ENCODE measurements around the gene TMEM39B.
"Not testable (repeated sequence)": the region's sequence is repeated elsewhere in the genome, so short reads cannot be mapped to it uniquely, and the experiment has no call there.

TMEM39B gene

DNA sequence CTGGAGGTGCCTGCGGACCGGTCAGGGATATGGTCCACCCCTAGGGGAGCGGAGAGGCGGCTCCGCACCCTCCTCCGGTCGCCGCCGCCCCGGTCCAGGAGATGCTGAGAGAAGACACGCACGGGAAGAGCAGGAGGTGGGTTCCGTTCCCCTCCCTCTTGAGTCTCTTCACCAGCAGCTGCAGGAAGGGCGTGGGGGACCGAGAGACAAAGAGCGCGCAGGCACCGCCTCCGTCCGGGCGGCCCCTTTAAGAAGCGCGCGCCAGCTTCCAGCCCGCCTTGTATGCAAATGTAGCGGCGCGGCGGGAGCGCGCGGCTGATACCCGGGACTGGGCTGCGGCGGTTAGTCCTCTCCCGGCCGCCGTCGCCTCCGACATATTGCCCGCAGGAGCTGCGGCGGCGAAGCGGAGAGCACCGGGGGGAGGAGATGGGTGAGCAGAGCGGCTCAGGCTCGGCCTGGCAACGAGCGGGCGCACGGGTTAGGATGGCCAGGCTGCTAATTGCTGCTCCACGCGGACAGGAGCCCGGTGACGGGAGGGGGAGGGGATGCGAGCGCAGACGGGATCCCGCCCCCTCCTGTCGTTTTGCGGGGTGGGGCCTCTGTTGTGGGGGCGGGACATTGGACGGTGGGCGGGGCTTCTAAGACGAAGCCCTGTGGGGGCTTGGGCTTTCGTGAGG is at the start of gene TMEM39B:
Gene TMEM39B (plus strand): TSS at position 318 of the 677 bp plus-strand sequence. CDS start 109 bp downstream, at position 427.
- DNase-seq, result peak; percentile 87

DNA sequence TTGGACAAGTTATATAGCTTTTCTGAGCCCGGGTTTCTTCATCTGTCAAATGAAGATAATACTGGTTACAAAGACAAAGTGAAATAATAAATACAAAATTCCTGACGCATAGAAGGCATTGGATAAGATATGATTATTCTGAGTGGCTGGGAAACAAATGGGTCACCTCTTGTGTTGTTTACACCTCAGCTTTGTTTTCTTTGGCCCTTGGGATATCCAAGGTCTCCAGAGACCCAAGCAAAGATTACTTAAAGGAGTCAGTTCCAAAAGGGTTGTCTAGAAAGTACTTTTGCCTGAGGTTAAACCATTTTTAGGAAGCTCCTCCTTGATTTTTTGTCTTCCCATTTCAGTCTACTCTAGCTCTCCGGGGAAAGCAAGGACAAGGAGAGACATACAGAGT is 49.4 kb upstream of the TMEM39B start:
- DNase-seq, result no peak

DNA sequence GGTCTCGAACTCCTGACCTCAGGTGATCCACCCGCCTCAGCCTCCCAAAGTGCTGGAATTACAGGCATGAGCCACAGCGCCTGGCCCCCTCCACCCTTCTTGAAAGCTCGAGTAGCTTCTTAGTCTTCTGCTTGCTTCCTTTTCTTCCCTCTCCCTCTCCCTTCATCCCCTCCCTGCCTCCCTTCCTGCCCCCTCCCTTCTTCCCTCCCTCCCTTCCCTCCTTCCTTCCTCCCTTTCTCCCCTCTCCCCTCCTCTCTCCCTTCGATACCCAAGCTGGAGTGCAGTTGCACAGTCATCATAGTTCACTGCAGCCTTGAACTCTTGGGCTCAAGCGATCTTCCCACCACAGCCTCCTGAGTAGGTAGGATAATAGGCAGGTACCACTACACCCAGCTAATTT is 47.2 kb upstream of the TMEM39B start:
- DNase-seq, result no peak

DNA sequence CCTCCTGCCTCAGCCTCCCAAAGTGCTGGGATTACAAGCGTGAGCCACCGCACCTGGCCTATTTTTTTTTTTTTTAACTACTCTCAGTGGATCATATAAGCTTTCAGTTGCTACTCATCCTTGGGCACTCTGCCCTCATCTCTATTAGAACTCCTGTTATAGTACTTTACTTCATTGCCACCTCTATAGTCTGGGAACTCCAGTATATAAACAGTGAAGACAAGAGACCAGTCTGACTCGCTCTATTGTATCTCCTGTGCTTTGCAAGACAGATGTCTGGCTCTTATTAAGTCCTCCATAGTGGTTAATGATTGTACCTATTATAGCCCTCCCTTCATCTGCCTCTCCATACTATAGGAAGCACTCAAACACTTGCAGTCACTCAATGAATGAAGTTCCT is 44.0 kb upstream of the TMEM39B start:
- DNase-seq, result no peak

DNA sequence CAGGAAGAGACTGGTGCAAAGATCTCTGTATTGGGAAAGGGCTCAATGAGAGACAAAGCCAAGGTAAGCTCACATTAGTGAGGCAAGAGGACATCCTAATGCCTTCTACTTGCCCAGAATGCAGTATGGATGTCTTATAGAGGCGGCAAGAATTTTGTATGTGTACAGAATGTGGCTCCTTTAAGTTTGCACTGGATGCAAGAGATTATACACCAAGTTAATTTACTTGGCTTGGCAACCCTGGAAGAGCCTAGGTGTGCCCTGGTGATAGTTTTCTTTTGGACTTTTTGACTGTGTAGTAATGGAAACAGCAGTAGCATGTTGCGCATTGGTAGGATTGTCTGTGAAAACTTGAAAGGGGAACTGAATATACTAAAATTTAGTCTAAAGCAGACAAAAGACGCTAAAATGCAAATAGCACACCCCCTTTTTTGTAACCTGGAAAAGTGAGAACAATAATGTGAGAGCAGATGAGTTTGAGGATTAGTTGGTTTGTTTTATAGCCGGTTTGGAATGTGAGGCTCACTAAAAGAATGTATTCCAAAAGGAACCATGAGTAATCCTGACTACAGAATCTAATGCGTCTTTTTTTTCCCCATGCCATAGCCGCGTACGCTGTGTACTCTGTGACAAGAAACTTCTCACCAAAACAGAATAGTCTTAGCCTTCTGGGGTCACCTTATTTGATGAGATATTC is 41.0 kb upstream of the TMEM39B start:
- no peak for DNase-seq

DNA sequence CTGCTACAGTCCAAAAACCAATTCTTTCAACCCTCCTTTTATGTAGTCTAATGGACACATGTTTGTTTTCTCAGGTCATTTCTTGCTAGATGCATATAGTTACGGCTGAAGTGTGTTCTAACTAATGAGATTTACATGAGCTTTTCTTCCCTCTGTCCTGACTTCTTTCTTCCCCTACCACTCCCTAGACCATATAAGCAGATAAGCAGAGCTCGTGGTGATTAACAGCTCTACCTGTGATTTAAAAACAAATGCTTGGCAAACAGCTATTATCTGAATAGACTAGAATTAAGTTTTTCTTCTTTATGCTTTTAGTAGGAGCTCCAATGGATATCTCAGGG is 40.5 kb upstream of the TMEM39B start:
- DNase-seq, result no peak

DNA sequence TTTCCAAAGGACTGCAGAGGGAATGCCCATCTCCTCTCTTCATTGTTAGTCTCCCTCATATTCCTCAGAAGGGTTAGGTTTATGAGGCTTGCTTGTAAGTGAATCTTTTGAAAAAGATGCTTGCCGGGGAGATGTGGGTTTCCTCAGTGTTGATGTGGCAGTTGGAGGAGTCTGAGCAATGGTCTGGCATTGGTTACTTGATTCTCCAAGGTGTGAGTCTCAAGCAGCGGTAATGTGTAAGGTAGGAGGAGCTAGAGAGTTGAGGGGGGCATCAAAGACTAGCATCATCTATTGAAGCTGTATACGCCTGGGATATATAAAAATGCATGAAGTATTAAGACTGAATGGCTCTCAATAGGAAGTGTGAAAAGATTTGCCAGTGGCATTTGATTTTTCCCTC is 37.6 kb upstream of the TMEM39B start:
- no peak for DNase-seq

DNA sequence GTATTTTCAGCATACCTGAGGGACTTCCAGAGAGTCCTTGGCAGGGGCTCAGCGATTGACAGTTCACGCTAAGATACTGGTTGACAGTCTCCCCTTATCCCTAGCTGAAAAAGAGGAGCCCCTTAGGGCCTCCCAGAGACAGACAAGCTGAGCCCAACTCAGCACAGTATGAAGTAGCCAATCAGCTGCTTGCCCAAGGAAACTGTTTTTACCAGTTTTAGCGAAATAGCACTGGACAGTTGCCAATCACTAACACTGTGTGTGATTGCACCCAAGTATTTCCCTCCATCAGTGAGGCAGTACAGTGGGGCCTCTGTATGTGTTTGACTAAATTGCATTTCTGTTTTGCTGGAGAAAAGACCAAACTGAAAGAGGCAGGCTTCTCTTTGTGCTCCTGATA is 32.0 kb upstream of the TMEM39B start:
- no peak for DNase-seq

DNA sequence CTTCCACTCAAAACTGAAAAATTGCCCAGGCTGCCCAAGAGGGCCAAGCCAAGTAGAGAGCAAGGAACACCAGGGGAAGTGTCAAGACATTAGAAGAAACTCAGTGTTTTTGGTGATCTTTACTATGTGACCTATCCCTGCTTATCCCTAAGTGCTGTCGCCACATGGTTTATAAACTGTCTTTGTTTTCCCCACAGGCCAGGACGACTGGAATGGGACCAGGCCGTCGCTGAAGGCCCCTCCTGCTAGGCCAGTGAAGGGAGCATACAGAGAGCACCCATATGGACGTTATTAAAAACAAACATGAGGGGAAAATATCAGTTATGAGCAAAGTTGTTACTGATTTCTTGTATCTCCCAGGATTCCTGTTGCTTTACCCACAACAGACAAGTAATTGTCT is 30.4 kb upstream of the TMEM39B start:
- no peak for DNase-seq

DNA sequence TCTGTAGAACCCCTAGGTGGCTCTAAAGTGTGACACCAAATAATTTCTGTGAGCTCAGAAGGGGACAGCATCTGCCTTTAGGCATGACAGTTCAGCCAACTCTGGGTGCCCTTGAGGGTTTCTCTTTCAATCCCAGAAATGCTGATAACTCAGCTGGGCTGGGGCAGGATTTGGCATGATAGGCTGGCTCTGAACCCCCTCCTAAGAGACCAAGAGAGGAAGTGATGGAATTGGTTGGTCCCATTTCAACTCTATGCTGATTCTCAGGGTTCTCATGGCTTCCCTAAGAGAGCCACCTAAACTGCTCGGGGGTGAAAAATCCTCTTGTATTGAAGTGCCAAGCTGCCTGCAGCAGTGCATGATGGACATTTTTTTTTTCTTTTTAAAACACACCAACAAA is 28.5 kb upstream of the TMEM39B start:
- no peak for DNase-seq

DNA sequence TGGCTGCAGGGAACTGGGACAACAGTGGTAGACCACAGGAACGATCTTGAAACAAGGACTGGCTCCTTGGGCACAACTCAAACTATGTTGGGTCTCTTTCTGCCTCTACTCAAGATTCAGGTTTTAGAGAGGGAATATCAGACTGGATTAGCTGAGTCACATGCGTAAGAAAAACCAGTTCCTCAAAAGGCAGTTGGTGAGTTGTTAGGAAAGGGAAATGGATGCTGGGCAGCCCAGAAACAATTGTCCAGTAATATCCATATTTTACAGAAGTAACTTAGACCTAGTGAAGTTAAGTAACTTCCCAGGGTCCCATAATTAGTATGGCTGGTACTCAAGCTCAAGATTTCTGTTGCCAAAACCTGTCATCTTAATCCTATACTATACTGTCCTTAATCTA is 27.0 kb upstream of the TMEM39B start:
- no peak for DNase-seq

DNA sequence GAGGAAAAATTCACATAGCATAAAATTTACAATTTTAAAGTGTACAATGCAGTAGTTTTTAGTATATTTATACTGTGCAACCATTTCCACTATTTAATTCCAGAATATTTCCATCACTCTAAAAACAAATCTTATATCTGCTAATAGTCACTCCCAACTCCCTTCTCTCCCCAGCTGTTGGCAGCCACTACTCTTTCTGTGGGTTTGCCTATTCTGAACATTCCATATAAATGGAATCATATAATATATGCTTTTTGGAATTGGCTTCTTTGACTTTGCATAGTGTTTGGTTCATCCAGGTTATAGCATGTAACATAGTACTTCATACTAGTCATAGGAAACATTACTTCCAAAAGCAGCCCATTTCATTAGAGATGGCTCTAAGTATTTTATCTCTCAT is 25.0 kb upstream of the TMEM39B start:
- DNase-seq, result no peak

DNA sequence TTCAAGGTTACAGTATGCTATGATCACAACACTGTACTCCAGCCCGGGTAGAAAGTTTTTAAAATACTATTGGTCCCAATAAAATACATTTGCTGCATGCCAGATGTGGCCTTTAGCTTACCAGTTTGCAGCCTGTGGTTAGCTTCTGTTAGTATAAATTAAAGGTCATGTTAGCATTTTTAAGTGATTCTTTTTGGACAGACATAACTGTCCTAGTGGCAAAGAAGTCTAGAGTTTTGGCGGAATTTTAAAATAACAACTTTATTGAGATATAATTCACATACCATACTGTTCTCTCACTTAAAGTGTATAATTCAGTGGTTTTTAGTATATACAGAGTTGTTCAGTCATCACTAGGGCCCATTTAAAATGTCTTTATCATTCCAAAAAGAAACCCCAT is 24.3 kb upstream of the TMEM39B start:
- DNase-seq, result no peak

DNA sequence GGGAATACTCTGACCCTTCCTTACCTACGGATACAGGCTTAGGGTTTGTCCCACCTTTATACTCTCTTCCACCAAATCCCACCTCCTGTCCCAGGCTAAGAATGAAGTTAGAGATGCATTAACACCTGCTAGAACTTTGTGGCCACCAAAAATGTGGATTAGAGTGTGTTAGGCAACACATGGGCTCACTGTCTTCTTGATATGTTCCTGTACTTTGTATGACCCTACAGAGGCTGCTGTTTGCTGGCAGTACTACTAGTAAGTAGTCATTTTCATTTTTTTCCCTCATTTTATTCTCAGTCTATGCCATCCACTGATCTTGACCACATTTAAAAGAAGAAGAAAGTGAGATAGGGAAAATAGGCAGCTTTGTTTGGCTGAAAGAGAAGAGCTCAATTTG is 21.0 kb upstream of the TMEM39B start:
- DNase-seq, result no peak

DNA sequence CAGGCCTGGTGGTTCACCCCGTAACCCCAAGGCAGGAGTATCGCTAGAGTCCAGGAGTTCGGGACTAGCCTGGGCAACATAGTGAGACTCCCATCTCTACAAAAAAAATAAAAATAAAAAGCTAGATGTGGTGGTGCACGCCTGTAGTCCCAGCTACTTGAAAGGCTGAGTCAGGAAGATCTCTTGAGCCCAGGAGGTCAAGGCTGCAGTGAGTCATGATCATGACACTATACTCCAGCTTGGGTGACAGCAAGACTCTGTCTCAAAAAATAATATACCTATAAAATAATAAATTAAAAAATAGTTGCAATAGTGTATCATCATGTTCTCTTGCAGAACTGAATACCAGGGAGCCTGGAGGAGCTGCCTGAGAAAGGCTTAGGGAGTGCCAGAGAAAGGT is 19.9 kb upstream of the TMEM39B start:
- DNase-seq, result no peak

DNA sequence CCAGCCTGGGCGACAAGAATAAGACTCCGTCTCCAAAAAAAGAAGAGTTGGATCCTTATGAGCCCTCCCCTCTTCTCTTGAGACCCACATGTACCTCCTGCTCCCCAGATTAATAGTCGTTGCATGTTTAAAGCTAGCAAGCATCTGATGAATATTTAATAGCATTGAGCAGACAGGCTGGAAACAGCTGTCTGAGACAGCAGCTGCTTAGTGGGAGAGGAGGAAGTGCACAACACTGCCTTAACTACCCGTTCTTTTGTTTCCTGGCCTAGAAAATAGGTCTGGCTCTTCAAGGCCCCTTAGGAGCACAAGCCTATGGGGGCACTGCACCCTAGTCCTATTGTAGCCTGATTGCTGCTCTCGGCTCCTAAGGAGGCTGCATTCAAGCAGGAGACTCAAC is 17.3 kb upstream of the TMEM39B start:
- DNase-seq, result no peak

DNA sequence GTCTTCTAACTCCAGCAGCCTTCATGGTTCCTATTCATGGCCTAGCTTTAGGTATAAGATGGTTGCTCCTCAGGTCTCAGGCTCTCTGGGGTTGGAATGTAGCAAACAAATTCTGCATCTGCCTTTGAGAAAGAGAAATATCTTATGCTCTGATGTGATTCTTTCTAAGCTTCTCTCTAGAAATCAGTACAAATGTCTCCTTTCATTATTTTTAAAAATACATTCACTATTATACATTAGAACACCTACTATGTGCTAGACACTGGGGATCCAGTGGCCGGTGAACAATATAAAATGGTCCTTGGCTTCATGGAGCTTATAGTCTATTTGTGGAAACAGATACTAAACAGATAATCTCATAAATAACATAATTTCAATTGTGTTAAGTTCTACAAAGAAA is 16.1 kb upstream of the TMEM39B start:
- no peak for DNase-seq

DNA sequence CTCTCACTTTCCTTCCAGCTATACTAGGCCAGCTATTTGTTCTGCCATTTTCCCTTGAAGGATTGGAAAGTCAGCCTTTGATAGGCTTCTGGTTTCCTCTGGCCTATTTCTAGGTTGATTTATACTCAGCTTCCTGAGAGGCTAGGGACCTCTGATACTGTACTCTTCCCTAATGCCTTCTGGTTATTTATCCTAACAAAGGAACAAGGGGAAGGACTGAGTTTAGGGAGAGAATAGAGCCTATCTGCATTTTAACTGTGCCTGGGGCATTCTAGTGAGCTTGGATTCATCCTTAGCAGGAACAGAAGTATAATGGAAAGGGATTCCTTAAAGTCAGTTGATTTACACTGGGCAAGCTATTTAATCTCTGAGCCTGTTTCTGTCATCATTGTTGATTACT is 11.8 kb upstream of the TMEM39B start:
- no peak for DNase-seq

DNA sequence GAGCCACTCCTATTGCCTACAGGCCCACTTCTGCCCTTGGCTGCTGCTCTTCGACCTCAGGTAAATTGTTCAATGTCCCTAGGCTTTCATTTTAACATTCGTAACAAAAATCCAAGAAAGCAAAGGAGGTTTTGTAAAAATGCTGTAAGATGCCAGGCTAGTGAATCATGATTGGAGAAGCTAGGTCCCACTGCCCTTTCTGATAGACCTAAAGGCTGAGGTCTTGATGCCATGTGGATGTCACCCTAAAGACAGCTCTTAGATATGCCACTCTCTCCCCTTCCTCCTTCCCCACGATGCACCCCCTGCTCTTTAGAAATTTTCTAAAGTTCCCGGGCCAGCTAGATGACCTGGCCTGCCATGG is 9.9 kb upstream of the TMEM39B start:
- no peak for DNase-seq

DNA sequence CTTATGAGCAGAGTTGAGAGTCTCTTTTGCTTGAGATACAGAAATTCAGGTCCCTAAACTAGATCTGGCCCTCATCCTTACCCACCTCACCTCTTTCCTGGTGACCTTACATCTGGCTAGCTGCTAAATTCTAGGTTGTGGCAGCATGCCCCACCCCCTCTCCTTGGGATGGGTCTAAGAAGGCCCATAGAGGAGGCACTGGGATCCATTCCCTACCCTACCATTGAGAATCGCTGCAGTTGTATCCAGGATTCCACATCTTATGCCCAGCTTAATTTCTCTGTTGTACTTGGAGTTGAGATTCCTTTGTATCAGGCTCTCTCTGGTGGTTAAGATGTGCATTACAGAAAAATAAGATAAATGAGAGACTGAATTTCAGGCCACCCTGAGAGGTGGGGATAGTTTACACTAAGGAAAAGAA is 9.5 kb upstream of the TMEM39B start:
- DNase-seq, result no peak

DNA sequence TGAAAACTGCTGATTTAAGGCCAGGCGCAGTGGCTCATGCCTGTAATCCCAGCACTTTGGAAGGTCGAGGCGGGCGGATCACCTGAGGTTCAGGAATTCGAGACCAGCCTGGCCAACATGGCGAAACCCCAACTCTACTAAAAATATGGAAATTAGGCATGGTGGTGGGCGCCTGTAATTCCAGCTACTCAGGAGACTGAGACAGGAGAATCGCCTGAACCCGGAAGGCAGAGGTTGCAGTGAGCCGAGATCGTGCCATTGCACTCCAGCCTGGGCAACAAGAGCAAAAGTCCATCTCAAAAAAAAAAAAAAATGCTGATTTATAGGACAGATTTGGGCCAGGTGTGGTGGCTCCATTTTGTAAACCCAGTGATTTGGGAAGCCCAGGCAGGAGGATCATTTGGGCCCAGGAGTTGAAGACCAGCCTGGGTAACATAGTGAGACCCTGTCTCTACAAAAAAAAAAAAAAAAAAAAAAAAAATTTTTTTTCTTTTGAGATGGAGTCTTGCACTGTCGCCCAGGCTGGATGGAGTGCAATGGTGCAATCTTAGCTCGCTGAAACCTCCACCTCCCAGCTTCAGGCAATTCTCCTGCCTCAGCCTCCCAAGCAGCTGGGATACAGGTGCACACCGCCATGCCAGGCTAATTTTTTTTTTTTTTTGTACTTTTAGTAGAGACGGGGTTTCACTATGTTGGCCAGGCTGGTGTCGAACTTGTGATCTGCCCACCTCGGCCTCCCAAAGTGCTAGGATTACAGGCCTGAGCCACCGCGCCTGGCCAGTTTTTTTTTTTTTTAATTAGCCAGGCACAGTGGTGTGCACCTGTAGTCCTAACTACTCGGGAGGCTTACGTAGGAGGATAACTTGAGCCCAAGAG is 6.9 kb upstream of the TMEM39B start:
- not testable (repeated sequence) for DNase-seq

DNA sequence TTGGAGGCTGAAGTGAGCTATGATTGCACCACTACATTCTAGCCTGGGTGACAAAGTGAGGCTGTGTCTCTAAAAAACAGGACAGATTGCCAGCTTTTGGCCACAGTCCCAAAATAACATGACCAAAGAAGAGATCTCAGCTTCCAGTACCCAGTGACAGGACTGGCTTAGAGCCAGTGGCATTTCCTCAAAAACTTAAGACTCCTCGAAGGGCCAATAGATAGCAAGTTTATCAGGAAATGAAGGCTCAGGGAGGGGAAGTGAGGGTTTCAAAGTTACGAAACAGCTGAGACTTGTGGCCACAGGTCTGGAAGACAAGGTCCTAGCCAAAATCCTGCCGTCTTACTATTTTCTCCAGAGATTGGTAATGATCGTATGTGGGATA is 6.3 kb upstream of the TMEM39B start:
- DNase-seq, result no peak

DNA sequence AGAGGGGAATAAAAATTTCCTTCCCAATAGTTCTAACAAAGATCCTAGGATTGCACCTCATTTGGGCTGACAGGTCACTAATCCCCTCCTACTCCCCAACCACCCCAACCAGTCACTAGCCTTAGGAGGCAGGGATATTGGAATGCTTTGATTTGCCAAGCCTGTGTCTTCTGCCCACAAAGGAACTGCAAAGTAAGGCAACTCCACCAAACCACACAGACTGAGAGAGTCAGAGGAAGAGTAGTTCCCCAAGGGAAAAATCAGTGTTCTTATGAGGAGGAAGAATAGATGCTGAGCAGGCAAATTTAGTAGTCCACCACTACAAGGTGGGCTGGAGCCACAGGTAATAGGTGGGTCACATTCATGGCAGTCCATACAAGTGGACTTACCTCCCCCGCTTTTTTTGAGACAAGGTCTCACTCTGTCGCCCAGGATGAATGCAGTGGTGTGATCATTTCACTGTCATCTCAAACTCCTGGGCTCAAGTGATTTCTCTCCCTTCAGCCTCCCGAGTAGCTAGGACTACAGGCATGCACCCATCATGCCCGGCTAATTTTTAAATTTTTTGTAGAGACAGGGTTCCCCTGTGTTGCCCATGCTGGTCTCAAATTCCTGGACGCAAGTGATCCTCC is 3.7 kb upstream of the TMEM39B start:
- DNase-seq, result no peak
